ENCODE measurements around the gene CTF1.

DNA sequence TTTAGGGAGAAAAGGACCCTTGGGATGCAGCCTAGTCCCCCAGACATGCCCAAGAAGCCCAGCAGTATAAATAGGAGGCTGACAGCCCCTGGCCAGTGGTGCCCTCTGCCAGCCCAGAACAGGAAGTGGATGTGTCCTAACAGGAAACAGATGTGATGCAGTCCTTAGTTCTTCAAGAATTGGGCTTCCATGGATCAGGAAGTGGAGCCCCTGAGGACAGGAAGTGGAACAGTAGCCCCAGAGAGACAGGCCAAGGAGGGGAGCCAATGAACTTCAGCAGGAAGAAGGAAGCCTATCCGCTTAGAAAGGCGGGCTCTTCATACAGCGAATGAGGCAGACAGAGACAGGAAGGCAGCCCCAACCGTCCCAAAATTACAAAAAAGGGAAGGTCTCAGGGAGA lies 7.2 kb downstream of the CTF1 start:
- TF ChIP-seq, protein P1, sequence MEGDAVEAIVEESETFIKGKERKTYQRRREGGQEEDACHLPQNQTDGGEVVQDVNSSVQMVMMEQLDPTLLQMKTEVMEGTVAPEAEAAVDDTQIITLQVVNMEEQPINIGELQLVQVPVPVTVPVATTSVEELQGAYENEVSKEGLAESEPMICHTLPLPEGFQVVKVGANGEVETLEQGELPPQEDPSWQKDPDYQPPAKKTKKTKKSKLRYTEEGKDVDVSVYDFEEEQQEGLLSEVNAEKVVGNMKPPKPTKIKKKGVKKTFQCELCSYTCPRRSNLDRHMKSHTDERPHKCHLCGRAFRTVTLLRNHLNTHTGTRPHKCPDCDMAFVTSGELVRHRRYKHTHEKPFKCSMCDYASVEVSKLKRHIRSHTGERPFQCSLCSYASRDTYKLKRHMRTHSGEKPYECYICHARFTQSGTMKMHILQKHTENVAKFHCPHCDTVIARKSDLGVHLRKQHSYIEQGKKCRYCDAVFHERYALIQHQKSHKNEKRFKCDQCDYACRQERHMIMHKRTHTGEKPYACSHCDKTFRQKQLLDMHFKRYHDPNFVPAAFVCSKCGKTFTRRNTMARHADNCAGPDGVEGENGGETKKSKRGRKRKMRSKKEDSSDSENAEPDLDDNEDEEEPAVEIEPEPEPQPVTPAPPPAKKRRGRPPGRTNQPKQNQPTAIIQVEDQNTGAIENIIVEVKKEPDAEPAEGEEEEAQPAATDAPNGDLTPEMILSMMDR (IDR thresholded peaks at IDR 0.05): no peak
- TF ChIP-seq POLR2A (IDR thresholded peaks at IDR 0.05): no peak
